Activated CD4-positive, alpha-beta T cell treated with anti-CD3 and anti-CD28 coated beads, Interleukin-2, amount 50 U/mL, for 48 hours (primary cell): ENCODE results near the gene AP2A2.

Experiments
- DNase-seq, 2 experiments: peaks; one replicate each; pipeline ENCODE4 v3.0.0-alpha.2; 2020

Gene AP2A2

GRCh38 chr11:976431-977160 is 50.9 kb downstream of the AP2A2 start:
- peak in 1 of 2 experiments; percentile 12 for DNase-seq

- DNase-seq, result no peak
These were observed 52.4 kb downstream of the AP2A2 start for GRCh38 chr11:977830-978720.

- no peak for DNase-seq
These were observed 53.1 kb downstream of the AP2A2 start for GRCh38 chr11:978781-979180.

GRCh38 chr11:980438-981357 is 55.0 kb downstream of the AP2A2 start:
- DNase-seq, result no peak

- DNase-seq, result no peak
These were observed 56.1 kb downstream of the AP2A2 start for GRCh38 chr11:981764-982163.

- no peak for DNase-seq
These were observed 58.9 kb downstream of the AP2A2 start for GRCh38 chr11:984546-984945.

- DNase-seq, result no peak
These were observed 59.7 kb downstream of the AP2A2 start for GRCh38 chr11:985406-985805.

- no peak for DNase-seq
These were observed 60.2 kb downstream of the AP2A2 start for GRCh38 chr11:985848-986247.

- no peak for DNase-seq
These were observed 60.7 kb downstream of the AP2A2 start for GRCh38 chr11:986270-986951.

- DNase-seq, result no peak
These were observed 61.3 kb downstream of the AP2A2 start for GRCh38 chr11:986952-987305.

- DNase-seq, result no peak
These were observed 62.0 kb downstream of the AP2A2 start for GRCh38 chr11:987671-988070.

- no peak for DNase-seq
These were observed 64.4 kb downstream of the AP2A2 start for GRCh38 chr11:990101-990500.

GRCh38 chr11:991034-991433 is 65.4 kb downstream of the AP2A2 start:
- DNase-seq, result no peak

GRCh38 chr11:991711-992307 is 66.1 kb downstream of the AP2A2 start:
- no peak for DNase-seq

- no peak for DNase-seq
These were observed 66.9 kb downstream of the AP2A2 start for GRCh38 chr11:992577-992976.

- DNase-seq, result no peak
These were observed 68.0 kb downstream of the AP2A2 start for GRCh38 chr11:993632-994167.

- no peak for DNase-seq
These were observed 69.5 kb downstream of the AP2A2 start for GRCh38 chr11:995044-995751.

- no peak for DNase-seq
These were observed 70.2 kb downstream of the AP2A2 start for GRCh38 chr11:995752-996420.

GRCh38 chr11:996681-997080 is 71.0 kb downstream of the AP2A2 start:
- peak in 1 of 2 experiments; percentile 17 for DNase-seq

- DNase-seq, result no peak
These were observed 72.2 kb downstream of the AP2A2 start for GRCh38 chr11:997907-998306.

- DNase-seq, result no peak
These were observed 73.3 kb downstream of the AP2A2 start for GRCh38 chr11:999009-999408.
